HG02678 (cell line): ENCODE data around the gene AP2A1.

ENCODE experiments used
- ATAC-seq: cut with Tn5 transposase; IDR thresholded peaks from one replicate; pipeline ENCODE4 v1.9.1; 2021; ENCODE audit warnings: mild to moderate bottlenecking, moderate library complexity; ENCODE audit not compliant: unreplicated experiment

AP2A1 gene

DNA sequence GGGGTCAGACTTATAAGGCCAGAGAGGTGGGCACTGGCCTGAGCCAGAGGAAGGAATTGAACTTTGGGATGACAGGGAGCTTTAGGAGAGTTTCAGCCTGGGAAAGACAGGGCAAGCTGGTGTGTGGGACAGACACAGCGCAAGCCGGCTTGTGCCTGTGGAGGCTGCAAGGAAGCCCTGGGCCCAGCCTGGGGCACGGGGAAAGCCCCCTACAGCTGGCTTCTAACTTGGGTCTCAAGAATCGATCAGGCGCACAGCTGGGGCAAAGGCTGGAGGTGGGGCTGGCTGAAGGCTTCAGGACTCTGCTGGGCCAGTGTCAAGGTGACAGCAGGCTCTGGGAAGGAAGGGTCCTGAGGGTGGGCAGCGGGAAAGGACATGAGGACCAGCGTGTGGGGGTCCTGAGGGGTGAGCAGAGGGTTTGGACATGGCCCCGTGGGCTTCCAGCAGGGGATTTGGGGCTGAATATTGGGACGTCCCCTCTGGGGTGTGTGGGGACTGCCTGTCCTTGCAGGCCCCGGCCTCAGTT is 87.1 kb downstream of the AP2A1 start:
- no peak for ATAC-seq

- ATAC-seq: no peak
Measured at GRCh38 chr19:49854378-49855263, 87.8 kb downstream of the AP2A1 start.

- no peak for ATAC-seq
Measured at GRCh38 chr19:49855277-49855675, 88.5 kb downstream of the AP2A1 start.

GRCh38 chr19:49855676-49856573 is 89.1 kb downstream of the AP2A1 start:
- no peak for ATAC-seq

- ATAC-seq: no peak
Measured at GRCh38 chr19:49856574-49857021, 89.8 kb downstream of the AP2A1 start.
